ENCODE data around the gene C10orf67. TPM values are rescaled to one million over a fixed set of nuclear protein-coding genes. Genes with fewer than 3 reads are reported as not detected.

The C10orf67 gene
- total and polyA plus RNA-seq, 9 donors, result 0.04 to 0.37 (median 0.20) TPM; not detected in 1

DNA sequence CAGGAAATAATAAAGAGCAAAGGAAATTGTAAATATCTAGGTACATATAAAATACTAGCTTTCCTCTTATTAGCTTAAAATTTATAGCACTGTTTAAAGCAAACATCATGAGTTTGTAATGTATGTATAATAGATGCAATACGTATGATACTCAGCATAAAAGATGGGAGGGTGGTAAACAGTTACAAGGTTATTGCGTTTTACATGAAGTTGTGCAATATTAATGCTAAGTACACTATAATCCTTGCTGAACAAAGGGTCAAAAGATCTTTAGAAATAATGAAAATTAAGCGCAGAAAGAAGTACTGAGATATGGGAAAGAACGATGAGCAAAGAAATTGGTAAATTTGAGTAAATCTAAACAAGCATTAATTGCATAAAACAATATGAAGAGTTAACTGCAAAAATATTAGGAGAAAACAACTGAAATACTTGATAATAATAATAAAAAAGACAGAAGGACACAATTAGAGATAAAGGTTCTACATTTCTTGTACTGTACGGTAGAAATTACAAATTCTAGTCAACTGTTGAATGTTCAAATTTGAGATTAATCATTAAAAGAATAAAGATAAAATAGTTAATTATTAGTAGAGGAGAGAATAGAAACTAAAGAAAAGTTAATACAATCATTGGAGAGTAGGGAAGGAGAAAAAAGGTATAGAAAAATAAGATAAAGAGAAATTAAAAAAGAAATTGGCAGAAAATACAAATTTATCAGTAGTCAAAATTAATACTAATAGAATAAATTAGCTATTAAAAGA is 17.9 kb downstream of the C10orf67 start:
- no peak for DNase-seq
- WGBS (ENCODE audit: insufficient coverage), result no CpG with 5 or more reads among the region's 5 CpGs
- Histone ChIP-seq H3K4me1 (ENCODE audit: control insufficient read depth, insufficient read depth, low read length) (no peaks in the 10 kb centered on the region), H3K36me3 (ENCODE audit: control insufficient read depth, insufficient read depth, low read length) (no peaks in the 10 kb centered on the region), H3K27ac (ENCODE audit: low read length) (no peak overlapping the region), H3K27me3 (ENCODE audit: control insufficient read depth, insufficient read depth, low read length) (no peaks in the 10 kb centered on the region), H3K4me3 (ENCODE audit: low read length) (no peak overlapping the region), H3K9me3 (replicated peaks; ENCODE audit: control insufficient read depth, low read depth, low read length) (no peaks in the 10 kb centered on the region)

DNA sequence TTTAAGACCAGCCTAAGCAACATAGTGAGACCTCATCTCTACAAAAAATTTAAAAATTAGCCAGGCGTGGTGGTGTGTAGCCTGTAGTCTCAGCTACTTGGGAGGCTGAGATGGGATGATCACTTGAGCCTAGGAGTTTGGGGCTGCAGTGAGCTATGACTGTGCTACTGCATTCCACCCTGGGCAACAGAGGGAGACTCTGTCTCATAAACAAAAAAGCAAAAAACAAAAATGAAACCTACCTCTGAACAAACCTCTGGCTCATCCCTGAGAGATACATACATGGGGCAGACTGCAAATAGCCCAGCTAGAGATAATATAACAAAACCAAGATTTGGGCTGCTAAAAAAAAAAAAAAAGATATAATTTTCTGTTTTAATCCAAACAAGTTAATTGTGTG is 19.5 kb downstream of the C10orf67 start:
- no peaks in the 10 kb centered on the region for H3K4me1 ChIP-seq (ENCODE audit: control insufficient read depth, insufficient read depth, low read length)
- H3K36me3 ChIP-seq (ENCODE audit: control insufficient read depth, insufficient read depth, low read length), result no peaks in the 10 kb centered on the region
- no peak for DNase-seq
- no peaks in the 10 kb centered on the region for H3K27me3 ChIP-seq (ENCODE audit: control insufficient read depth, insufficient read depth, low read length)
- no CpG with 5 or more reads among the region's 1 CpG for WGBS (ENCODE audit: insufficient coverage)
- no peak overlapping the region for H3K4me3 ChIP-seq (ENCODE audit: low read length)
- H3K27ac ChIP-seq (ENCODE audit: low read length), result no peak overlapping the region
- no peaks in the 10 kb centered on the region for H3K9me3 ChIP-seq (replicated peaks; ENCODE audit: control insufficient read depth, low read depth, low read length)

DNA sequence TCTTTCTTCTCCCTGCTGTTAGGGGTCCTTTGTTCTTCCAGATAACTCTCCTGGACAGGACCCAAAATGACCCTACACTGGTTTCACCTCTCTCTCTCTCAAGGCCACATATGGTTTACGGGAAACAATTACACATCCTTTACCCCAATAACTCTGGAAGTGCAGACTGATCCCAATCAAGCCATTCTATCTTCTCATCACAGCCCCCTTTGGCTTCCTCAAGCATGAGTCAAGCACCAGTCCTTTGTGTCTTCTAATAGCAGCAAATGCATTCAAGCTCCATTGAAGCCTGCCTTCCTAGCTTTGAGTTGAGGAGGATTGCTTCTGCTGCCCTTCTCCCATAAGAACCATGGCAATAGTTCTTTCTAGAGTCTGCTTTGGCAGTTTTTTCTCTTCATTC is 20.2 kb downstream of the C10orf67 start:
- Histone ChIP-seq H3K27ac (ENCODE audit: low read length) (no peak overlapping the region), H3K4me3 (ENCODE audit: low read length) (no peak overlapping the region), H3K27me3 (ENCODE audit: control insufficient read depth, insufficient read depth, low read length) (no peaks in the 10 kb centered on the region), H3K4me1 (ENCODE audit: control insufficient read depth, insufficient read depth, low read length) (no peaks in the 10 kb centered on the region), H3K9me3 (replicated peaks; ENCODE audit: control insufficient read depth, low read depth, low read length) (no peaks in the 10 kb centered on the region), H3K36me3 (ENCODE audit: control insufficient read depth, insufficient read depth, low read length) (no peaks in the 10 kb centered on the region)
- no peak for DNase-seq
- WGBS (ENCODE audit: insufficient coverage), result 100% methylated on average over 1 of the region's 1 CpG

DNA sequence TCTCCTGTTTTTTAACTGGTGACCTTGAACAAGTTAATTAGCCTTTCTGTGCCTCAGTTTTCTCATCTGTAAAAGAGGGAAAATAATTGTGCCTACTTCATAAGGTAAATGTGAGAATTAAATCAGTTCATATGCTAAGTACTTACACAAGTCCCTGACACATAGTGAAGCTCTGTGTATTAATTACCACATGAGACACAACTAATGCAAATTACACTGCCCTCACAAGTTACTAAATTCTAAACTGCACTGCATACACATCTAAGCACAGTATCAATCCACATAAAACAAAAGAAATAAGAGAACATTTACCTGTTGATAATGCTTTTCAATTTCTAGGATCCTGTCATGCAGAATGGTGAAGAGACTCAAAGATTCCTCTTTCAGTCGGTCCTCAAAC is 22.5 kb downstream of the C10orf67 start:
- no peaks in the 10 kb centered on the region for H3K36me3 ChIP-seq (ENCODE audit: control insufficient read depth, insufficient read depth, low read length)
- no peaks in the 10 kb centered on the region for H3K9me3 ChIP-seq (replicated peaks; ENCODE audit: control insufficient read depth, low read depth, low read length)
- H3K4me1 ChIP-seq (ENCODE audit: control insufficient read depth, insufficient read depth, low read length), result no peaks in the 10 kb centered on the region
- WGBS (ENCODE audit: insufficient coverage), result no CpG with 5 or more reads among the region's 1 CpG
- H3K27me3 ChIP-seq (ENCODE audit: control insufficient read depth, insufficient read depth, low read length), result no peaks in the 10 kb centered on the region
- no peak overlapping the region for H3K4me3 ChIP-seq (ENCODE audit: low read length)
- H3K27ac ChIP-seq (ENCODE audit: low read length), result no peak overlapping the region
- DNase-seq, result no peak

DNA sequence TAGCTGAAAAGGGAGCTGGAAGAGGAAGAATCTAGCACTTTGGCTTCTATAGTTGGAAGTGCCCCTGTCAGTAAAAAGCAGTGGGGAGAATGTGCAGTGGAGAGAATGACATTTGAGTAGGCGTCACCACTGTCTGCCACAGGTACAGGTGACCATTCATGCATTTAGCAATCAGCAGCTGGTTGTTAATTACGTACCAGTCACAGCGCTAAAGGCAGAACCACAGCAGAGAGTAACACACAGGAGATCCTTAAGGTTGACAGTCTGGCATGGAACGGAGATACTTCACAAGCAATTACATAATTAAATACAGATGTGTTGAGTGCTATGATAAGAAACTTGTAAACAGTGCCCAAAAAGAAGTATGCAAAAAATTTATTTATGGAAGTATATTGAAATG is 24.8 kb downstream of the C10orf67 start:
- Histone ChIP-seq H3K9me3 (replicated peaks; ENCODE audit: control insufficient read depth, low read depth, low read length) (peaks cover 2% of the 10 kb centered on the region), H3K4me3 (ENCODE audit: low read length) (no peak overlapping the region), H3K27me3 (ENCODE audit: control insufficient read depth, insufficient read depth, low read length) (no peaks in the 10 kb centered on the region), H3K36me3 (ENCODE audit: control insufficient read depth, insufficient read depth, low read length) (no peaks in the 10 kb centered on the region), H3K4me1 (ENCODE audit: control insufficient read depth, insufficient read depth, low read length) (no peaks in the 10 kb centered on the region), H3K27ac (ENCODE audit: low read length) (no peak overlapping the region)
- DNase-seq, result no peak
- whole genome bisulfite sequencing (ENCODE audit: insufficient coverage), result 38% methylated on average over 1 of the region's 4 CpGs

DNA sequence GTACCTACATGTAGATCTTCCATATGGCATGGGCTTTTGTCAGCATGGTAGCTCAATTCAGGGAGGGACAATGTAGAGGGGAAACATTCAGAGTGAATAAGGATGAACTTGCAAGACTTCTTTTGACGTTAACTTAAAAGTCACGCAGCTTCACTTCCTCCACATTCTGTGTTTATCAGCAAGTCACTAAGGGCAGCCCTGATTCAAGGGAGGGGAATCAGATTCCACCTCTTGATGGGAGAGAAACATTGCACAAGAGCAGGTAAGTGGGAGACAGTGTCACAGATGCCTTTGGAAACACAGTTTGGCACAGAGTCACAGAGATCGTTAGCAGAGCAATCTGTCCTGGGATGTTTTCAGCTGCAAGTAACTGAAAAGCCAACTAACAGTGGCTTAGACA is 26.2 kb downstream of the C10orf67 start:
- no peak overlapping the region for H3K27ac ChIP-seq (ENCODE audit: low read length)
- peaks cover 2% of the 10 kb centered on the region for H3K9me3 ChIP-seq (replicated peaks; ENCODE audit: control insufficient read depth, low read depth, low read length)
- no peaks in the 10 kb centered on the region for H3K36me3 ChIP-seq (ENCODE audit: control insufficient read depth, insufficient read depth, low read length)
- H3K27me3 ChIP-seq (ENCODE audit: control insufficient read depth, insufficient read depth, low read length), result no peaks in the 10 kb centered on the region
- 50% methylated on average over 1 of the region's 3 CpGs for WGBS (ENCODE audit: insufficient coverage)
- DNase-seq, result no peak
- no peaks in the 10 kb centered on the region for H3K4me1 ChIP-seq (ENCODE audit: control insufficient read depth, insufficient read depth, low read length)
- no peak overlapping the region for H3K4me3 ChIP-seq (ENCODE audit: low read length)

DNA sequence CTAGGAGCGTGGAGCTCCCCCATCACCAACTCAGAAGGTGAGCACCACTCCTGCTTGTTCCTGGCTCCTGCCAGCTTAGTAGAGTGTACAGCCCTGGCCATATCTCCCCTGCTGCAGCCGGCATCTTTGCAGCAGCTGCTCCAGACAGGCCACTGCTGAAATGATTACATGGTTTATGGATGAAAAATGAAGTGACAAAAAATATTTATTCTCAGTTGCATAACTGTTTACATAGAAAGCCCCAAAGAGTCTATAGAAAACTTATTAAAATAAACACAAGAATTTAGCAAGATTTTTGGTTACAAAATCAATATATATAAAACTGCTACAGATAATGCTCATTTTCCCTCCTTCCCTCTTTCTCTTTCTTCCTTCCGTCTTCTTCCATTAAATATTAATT is 27.2 kb downstream of the C10orf67 start:
- no CpG with 5 or more reads among the region's 3 CpGs for WGBS (ENCODE audit: insufficient coverage)
- Histone ChIP-seq H3K27me3 (ENCODE audit: control insufficient read depth, insufficient read depth, low read length) (no peaks in the 10 kb centered on the region), H3K4me3 (ENCODE audit: low read length) (no peak overlapping the region), H3K36me3 (ENCODE audit: control insufficient read depth, insufficient read depth, low read length) (no peaks in the 10 kb centered on the region), H3K9me3 (replicated peaks; ENCODE audit: control insufficient read depth, low read depth, low read length) (peaks cover 2% of the 10 kb centered on the region), H3K27ac (ENCODE audit: low read length) (no peak overlapping the region), H3K4me1 (ENCODE audit: control insufficient read depth, insufficient read depth, low read length) (no peaks in the 10 kb centered on the region)
- DNase-seq, result no peak

DNA sequence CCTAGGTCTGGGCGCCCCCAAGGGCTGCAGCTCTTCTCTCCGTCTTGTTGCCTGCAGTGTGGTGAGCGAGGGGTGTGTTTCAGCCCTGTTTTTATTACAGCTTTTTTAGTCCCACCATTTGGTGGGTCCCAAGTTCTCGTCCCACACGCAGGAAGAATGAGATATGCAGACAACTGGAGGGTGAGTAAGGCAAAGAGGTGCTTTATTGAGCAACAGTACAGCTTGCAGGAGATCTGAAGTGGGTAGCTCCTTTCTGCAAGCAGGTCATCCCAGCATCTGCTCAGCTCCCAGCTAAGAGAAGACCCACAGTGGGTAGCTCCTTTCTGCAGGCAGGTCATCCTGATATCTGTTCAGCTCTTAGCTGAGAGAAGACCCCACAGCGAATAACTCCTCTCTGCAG is 28.2 kb downstream of the C10orf67 start:
- WGBS (ENCODE audit: insufficient coverage), result 100% methylated on average over 1 of the region's 6 CpGs
- Histone ChIP-seq H3K9me3 (replicated peaks; ENCODE audit: control insufficient read depth, low read depth, low read length) (peaks cover 2% of the 10 kb centered on the region), H3K36me3 (ENCODE audit: control insufficient read depth, insufficient read depth, low read length) (no peaks in the 10 kb centered on the region), H3K27ac (ENCODE audit: low read length) (no peak overlapping the region), H3K4me3 (ENCODE audit: low read length) (no peak overlapping the region), H3K4me1 (ENCODE audit: control insufficient read depth, insufficient read depth, low read length) (no peaks in the 10 kb centered on the region), H3K27me3 (ENCODE audit: control insufficient read depth, insufficient read depth, low read length) (no peaks in the 10 kb centered on the region)
- DNase-seq, result no peak

DNA sequence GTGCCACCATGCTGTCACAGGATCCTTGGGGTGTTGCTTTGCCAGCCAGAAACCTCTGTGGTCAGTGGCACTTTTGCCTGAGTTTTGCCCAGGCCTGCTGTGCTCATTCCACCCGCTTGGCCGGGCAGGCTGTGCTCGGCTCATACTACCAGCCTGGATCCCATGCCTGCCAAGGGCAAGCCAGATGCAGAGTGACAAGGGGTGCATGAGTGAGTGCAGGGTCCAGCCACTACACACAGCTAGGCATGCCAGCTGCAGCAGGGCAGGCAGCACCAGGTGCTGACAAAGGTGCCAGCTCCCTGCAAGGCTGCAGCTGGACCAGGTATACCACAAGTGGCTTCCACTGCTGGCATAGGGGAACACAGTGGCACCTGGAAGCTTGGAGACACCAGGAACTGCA is 28.6 kb downstream of the C10orf67 start:
- Histone ChIP-seq H3K9me3 (replicated peaks; ENCODE audit: control insufficient read depth, low read depth, low read length) (peaks cover 2% of the 10 kb centered on the region), H3K27ac (ENCODE audit: low read length) (no peak overlapping the region), H3K4me1 (ENCODE audit: control insufficient read depth, insufficient read depth, low read length) (no peaks in the 10 kb centered on the region), H3K27me3 (ENCODE audit: control insufficient read depth, insufficient read depth, low read length) (no peaks in the 10 kb centered on the region), H3K4me3 (ENCODE audit: low read length) (no peak overlapping the region), H3K36me3 (ENCODE audit: control insufficient read depth, insufficient read depth, low read length) (no peaks in the 10 kb centered on the region)
- no peak for DNase-seq
- 93% methylated on average over 3 of the region's 3 CpGs for WGBS (ENCODE audit: insufficient coverage)

DNA sequence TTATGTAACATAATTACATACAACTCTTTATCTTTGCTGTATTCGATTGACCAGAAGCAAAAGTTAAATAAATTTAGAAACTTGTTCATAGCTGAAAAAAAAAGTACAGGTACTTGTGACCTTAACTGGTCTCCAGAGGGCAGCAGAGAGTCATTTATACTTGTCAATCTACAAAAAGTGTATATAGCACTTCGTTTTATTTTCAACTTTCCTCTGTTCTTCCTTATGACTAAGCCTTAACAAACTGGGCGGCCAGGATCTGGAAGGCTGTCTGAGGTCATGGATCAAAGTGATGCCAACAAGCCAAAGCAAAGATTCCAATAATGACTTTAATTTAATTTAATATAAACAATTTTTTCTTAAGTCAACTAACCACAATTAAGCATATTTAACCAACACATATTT is 29.8 kb downstream of the C10orf67 start:
- Histone ChIP-seq H3K9me3 (replicated peaks; ENCODE audit: control insufficient read depth, low read depth, low read length) (peaks cover 2% of the 10 kb centered on the region), H3K27me3 (ENCODE audit: control insufficient read depth, insufficient read depth, low read length) (no peaks in the 10 kb centered on the region), H3K4me3 (ENCODE audit: low read length) (no peak overlapping the region), H3K27ac (ENCODE audit: low read length) (no peak overlapping the region), H3K36me3 (ENCODE audit: control insufficient read depth, insufficient read depth, low read length) (no peaks in the 10 kb centered on the region), H3K4me1 (ENCODE audit: control insufficient read depth, insufficient read depth, low read length) (peaks cover 2% of the 10 kb centered on the region)
- WGBS (ENCODE audit: insufficient coverage), result no CpG with 5 or more reads among the region's 3 CpGs
- DNase-seq, result peak; percentile 81

DNA sequence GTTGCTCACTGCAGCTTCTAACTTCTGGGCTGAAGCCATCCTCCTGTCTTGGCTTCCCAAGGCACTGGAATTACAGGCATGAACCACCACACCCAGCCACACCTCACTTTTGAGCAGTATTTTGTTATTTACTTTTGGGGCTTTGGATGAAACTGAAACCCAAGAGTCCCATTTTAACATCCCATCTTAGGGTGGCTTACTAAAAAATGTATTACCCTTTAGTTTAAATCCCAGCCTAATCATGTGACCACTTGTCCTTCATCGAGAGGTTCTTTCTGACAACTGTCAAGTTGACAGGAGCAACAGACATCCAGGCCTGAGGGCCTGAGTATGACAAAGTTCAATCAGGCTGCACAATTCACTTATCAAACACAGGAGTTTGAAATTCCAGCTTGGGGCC is 33.6 kb downstream of the C10orf67 start:
- no peak overlapping the region for H3K4me3 ChIP-seq (ENCODE audit: low read length)

More for the DNA sequence above, 33.6 kb downstream of the C10orf67 start:
- DNase-seq, result no peak
- Histone ChIP-seq H3K4me1 (ENCODE audit: control insufficient read depth, insufficient read depth, low read length) (peaks cover 2% of the 10 kb centered on the region), H3K9me3 (replicated peaks; ENCODE audit: control insufficient read depth, low read depth, low read length) (no peaks in the 10 kb centered on the region), H3K36me3 (ENCODE audit: control insufficient read depth, insufficient read depth, low read length) (no peaks in the 10 kb centered on the region), H3K27me3 (ENCODE audit: control insufficient read depth, insufficient read depth, low read length) (no peaks in the 10 kb centered on the region), H3K27ac (ENCODE audit: low read length) (no peak overlapping the region)
- WGBS (ENCODE audit: insufficient coverage), result 83% methylated on average over 1 of the region's 1 CpG
